PC-3 (cell line): ENCODE measurements around the gene ITIH5.

ENCODE experiments used
- CTCF ChIP-seq: fragments of 300-600 bp; sonication (generic); conservative IDR thresholded peaks from 2 replicates; pipeline ENCODE4 v1.5.1; 2017; ENCODE audit warnings: antibody characterized with exemption, low read depth, mild to moderate bottlenecking, low read length
- EZH2 ChIP-seq: fragments of 300-600 bp; sonication (generic); IDR thresholded peaks from one replicate; pipeline ENCODE4 v1.6.1; 2017; ENCODE audit warnings: antibody characterized with exemption, mild to moderate bottlenecking, low read length; ENCODE audit not compliant: unreplicated experiment

- TF ChIP-seq CTCF (no peak), EZH2 (no peak)
These were observed 40.3 kb upstream of the ITIH5 start for GRCh38 chr10:7707102-7707501.
